Esophagus muscularis mucosa (tissue), 4 donors: Measurements from ENCODE around the gene DSCAML1.

Experiments
- CTCF ChIP-seq, 3 experiments: fragments of 200-600 bp in 2 of 3; fragments of 450-650 bp in 1 of 3; sonication (generic) in 2 of 3; IDR thresholded peaks; one replicate each; pipeline ENCODE4 v1.5.1; 2017 to 2019; ENCODE audit warnings: antibody characterized with exemption in 3 of 3, mild to moderate bottlenecking in 2 of 3, moderate library complexity in 1 of 3
- EP300 ChIP-seq: sonication (generic); formaldehyde crosslinking; IDR thresholded peaks from one replicate; pipeline ENCODE4 v1.6.1; 2017; ENCODE audit warnings: antibody characterized with exemption
- POLR2A ChIP-seq: fragments of 450-650 bp; IDR thresholded peaks from one replicate; pipeline ENCODE4 v1.6.1; 2017; ENCODE audit warnings: antibody characterized with exemption, moderate library complexity, mild to moderate bottlenecking, low read depth

- no peak for TF ChIP-seq EP300
- TF ChIP-seq CTCF (IDR thresholded peaks at IDR 0.05), result no peak
- TF ChIP-seq POLR2A, result no peak
Measured at GRCh38 chr11:117430293-117430955, 366.6 kb downstream of the DSCAML1 start.
